ENCODE measurements around the gene CTNND2. TPM values are rescaled to one million over a fixed set of nuclear protein-coding genes. Genes with fewer than 3 reads are reported as not detected.

Gene CTNND2
- total and polyA plus RNA-seq, 10 of the 15 experiments (the other 5 are each of a cell fraction or from before 2014, with no cell fraction given), result 0.02 to 0.16 (median 0.04) TPM; not detected in 7

- Histone ChIP-seq H3K4me3 (no peak overlapping the region), H3K4me2 (ENCODE audit: control insufficient read depth, insufficient read depth) (no peak overlapping the region), H3K36me3 (ENCODE audit: control insufficient read depth in 2 of 2, insufficient read depth in 2 of 2, low read length in 1 of 2) (no peaks in the 10 kb centered on the region), H4K20me1 (ENCODE audit: control insufficient read depth, insufficient read depth) (no peaks in the 10 kb centered on the region), H3K27me3 (replicated peaks in 1 of 2; ENCODE audit: control insufficient read depth in 2 of 2, insufficient read depth in 2 of 2, low read length in 1 of 2) (peaks cover 0 to 3% of the 10 kb centered on the region in 2 experiments; a peak in 1 of 4 replicates), H3K27ac (ENCODE audit: control insufficient read depth, insufficient read depth) (no peak overlapping the region), H2AFZ (ENCODE audit: control insufficient read depth, low read depth, low read length) (no peak overlapping the region), H3K4me1 (ENCODE audit: control insufficient read depth, insufficient read depth, low read length) (no peaks in the 10 kb centered on the region), H3K9me3 (replicated peaks; ENCODE audit: control insufficient read depth, insufficient read depth, low read length) (no peaks in the 10 kb centered on the region), H3K79me2 (ENCODE audit: control insufficient read depth, insufficient read depth, low read length) (no peaks in the 10 kb centered on the region), H3K9ac (ENCODE audit: control insufficient read depth, insufficient read depth, low read length) (no peak overlapping the region)
- intact Hi-C loops (cut with micrococcal nuclease; ENCODE audit: unreplicated experiment) (no loop called here), in situ Hi-C loops (cut with MboI) (no loop called here)
- 60% methylated on average over 9 of the region's 9 CpGs for WGBS (ENCODE audit: insufficient coverage, insufficient replicate concordance, low lambda C conversion rate, missing lambda C conversion rate)
- SMC1A ChIA-PET (ENCODE audit: uncharacterized antibody, unreplicated experiment), result no interaction called here
- RAD21 ChIA-PET (ENCODE audit: unreplicated experiment), result no interaction called here
- FAIRE-seq (no peak), DNase-seq (ENCODE audit: low read depth, low spot score) (no peak), ATAC-seq (no peak)
- POLR2A ChIA-PET, result no interaction called here
- no TSS peak for BruUV-seq (replicated peaks)
- CTCF ChIA-PET, result no interaction called here
- no peak for TF ChIP-seq BHLHE40 (IDR thresholded peaks at IDR 0.05; ENCODE audit: borderline replicate concordance in 1 of 2, low read depth in 2 of 2, low read length in 1 of 2)
- TF ChIP-seq STAT1 (conservative IDR thresholded peaks at IDR 0.05), result no peak
- no peak for TF ChIP-seq TBL1XR1 (IDR thresholded peaks at IDR 0.05; ENCODE audit: low read depth, low read length)
- no peak for TF ChIP-seq ZNF687 (IDR thresholded peaks at IDR 0.05)
- no peak for TF ChIP-seq RFX5 (IDR thresholded peaks at IDR 0.05; ENCODE audit: low read depth, low read length)
- TF ChIP-seq, protein P1, sequence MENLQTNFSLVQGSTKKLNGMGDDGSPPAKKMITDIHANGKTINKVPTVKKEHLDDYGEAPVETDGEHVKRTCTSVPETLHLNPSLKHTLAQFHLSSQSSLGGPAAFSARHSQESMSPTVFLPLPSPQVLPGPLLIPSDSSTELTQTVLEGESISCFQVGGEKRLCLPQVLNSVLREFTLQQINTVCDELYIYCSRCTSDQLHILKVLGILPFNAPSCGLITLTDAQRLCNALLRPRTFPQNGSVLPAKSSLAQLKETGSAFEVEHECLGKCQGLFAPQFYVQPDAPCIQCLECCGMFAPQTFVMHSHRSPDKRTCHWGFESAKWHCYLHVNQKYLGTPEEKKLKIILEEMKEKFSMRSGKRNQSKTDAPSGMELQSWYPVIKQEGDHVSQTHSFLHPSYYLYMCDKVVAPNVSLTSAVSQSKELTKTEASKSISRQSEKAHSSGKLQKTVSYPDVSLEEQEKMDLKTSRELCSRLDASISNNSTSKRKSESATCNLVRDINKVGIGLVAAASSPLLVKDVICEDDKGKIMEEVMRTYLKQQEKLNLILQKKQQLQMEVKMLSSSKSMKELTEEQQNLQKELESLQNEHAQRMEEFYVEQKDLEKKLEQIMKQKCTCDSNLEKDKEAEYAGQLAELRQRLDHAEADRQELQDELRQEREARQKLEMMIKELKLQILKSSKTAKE (IDR thresholded peaks at IDR 0.05; ENCODE audit: low read depth, poor library complexity, severe bottlenecking), result no peak
- TF ChIP-seq REST (IDR thresholded peaks at IDR 0.05; ENCODE audit: low read depth, low read length), result no peak
- TF ChIP-seq RELA (IDR thresholded peaks at IDR 0.05; ENCODE audit: borderline replicate concordance, partially characterized antibody), result no peak
- no peak for TF ChIP-seq SUZ12 (IDR thresholded peaks at IDR 0.05; ENCODE audit: unreplicated experiment)
- TF ChIP-seq BRCA1 (IDR thresholded peaks at IDR 0.05; ENCODE audit: low read depth, low read length), result no peak
- TF ChIP-seq BMI1 (IDR thresholded peaks at IDR 0.05; ENCODE audit: borderline replicate concordance), result no peak
- no peak for TF ChIP-seq WRNIP1 (IDR thresholded peaks at IDR 0.05; ENCODE audit: borderline replicate concordance, low read depth, low read length)
- no peak for TF ChIP-seq EED (IDR thresholded peaks at IDR 0.05; ENCODE audit: low read depth)
- TF ChIP-seq SP1 (IDR thresholded peaks at IDR 0.05; ENCODE audit: low read depth, low read length), result no peak
Observed at GRCh38 chr5:11301171-11301570, 603.1 kb downstream of the CTNND2 start.

Measured in GM12878 (cell line).